Lower lobe of right lung (tissue), 2 donors: ENCODE results near the gene VSTM4. TPM values are rescaled to one million over a fixed set of nuclear protein-coding genes. Genes with fewer than 3 reads are reported as not detected.

Experiments
- ATAC-seq, 2 donors: fragments of 200-7000 bp; cut with Tn5 transposase; one replicate each; pipeline ENCODE4 v1.9.1; 2020 to 2022; ENCODE audit warnings: mild to moderate bottlenecking in 2 of 2, moderate library complexity in 2 of 2
- DNase-seq: peaks from one replicate; pipeline ENCODE4 v3.0.0-alpha.2; 2020
- H3K27ac ChIP-seq: fragments of 200-600 bp; one replicate; pipeline ENCODE4 v1.8.0; 2022
- H3K27me3 ChIP-seq: fragments of 200-600 bp; one replicate; pipeline ENCODE4 v1.8.0; 2022; ENCODE audit warnings: low read depth
- H3K36me3 ChIP-seq: fragments of 200-600 bp; one replicate; pipeline ENCODE4 v1.8.0; 2022; ENCODE audit warnings: mild to moderate bottlenecking
- H3K4me1 ChIP-seq: fragments of 200-600 bp; one replicate; pipeline ENCODE4 v1.8.0; 2022
- H3K4me3 ChIP-seq: fragments of 200-600 bp; one replicate; pipeline ENCODE4 v1.8.0; 2022; ENCODE audit warnings: mild to moderate bottlenecking
- H3K9me3 ChIP-seq: fragments of 200-600 bp; one replicate; pipeline ENCODE4 v1.8.0; 2022
- intact Hi-C: fragments of 100-400 bp; cut with DNase I; formaldehyde crosslinking; loops from one replicate; pipeline ENCODE4 v1.11.0; 2022
- total RNA-seq: library from RNA; stranded (reverse); fragmentation: NEBNext Ultra II Directional; extraction: Animal tissue kit (Norgen Biotek cat#: 25700); gene quantifications from one replicate; pipeline ENCODE4 v1.2.1, GENCODE V29; 2021
- TF ChIP-seq, protein P1 (sequence below): fragments of 200-600 bp; IDR thresholded peaks from one replicate; pipeline ENCODE4 v1.8.0; 2022; ENCODE audit warnings: antibody characterized with exemption, mild to moderate bottlenecking
- donor health status: DM: no; HTN: yes; CAD: no; lungs with severe emphysema.

Gene VSTM4
- total RNA-seq, 1 donor from 2014 or later, result 18.7 TPM

- H3K27me3 ChIP-seq, result no peaks in the 10 kb centered on the region
- DNase-seq, result no peak
- ATAC-seq, result peak in 1 of 2 donors; percentile 53
- H3K4me3 ChIP-seq, result no peak overlapping the region
- intact Hi-C loops, result no loop called here
- peaks cover 17% of the 10 kb centered on the region for H3K36me3 ChIP-seq
- TF ChIP-seq, protein P1, sequence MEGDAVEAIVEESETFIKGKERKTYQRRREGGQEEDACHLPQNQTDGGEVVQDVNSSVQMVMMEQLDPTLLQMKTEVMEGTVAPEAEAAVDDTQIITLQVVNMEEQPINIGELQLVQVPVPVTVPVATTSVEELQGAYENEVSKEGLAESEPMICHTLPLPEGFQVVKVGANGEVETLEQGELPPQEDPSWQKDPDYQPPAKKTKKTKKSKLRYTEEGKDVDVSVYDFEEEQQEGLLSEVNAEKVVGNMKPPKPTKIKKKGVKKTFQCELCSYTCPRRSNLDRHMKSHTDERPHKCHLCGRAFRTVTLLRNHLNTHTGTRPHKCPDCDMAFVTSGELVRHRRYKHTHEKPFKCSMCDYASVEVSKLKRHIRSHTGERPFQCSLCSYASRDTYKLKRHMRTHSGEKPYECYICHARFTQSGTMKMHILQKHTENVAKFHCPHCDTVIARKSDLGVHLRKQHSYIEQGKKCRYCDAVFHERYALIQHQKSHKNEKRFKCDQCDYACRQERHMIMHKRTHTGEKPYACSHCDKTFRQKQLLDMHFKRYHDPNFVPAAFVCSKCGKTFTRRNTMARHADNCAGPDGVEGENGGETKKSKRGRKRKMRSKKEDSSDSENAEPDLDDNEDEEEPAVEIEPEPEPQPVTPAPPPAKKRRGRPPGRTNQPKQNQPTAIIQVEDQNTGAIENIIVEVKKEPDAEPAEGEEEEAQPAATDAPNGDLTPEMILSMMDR, result peak; percentile 35
- no peaks in the 10 kb centered on the region for H3K4me1 ChIP-seq
- no peak overlapping the region for H3K27ac ChIP-seq
- H3K9me3 ChIP-seq, result no peaks in the 10 kb centered on the region
Observed at GRCh38 chr10:49161411-49161997, 46.2 kb upstream of the VSTM4 start.

DNA sequence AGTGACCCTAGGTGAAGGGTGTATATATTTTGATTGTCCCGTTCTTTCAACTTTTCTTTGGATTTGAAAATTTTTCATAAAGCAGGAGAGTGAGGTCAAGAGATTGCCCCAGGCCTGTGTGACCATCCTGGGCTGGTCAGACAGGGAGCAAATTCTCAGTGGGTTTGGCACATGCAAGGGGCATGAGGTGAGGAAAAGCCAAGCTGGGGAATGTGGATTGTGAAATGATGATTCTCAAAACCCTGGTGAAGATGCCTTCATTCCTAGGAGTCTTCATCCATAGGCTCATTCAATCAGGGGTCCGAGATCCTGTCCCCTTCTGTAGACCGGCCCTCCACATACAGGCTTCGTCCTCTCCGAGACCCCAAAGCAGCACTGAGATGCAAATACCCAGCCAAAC, 45.5 kb upstream of the VSTM4 start:
- no peak for ATAC-seq
- no peak for DNase-seq
- TF ChIP-seq, protein P1, result no peak
- H3K4me1 ChIP-seq, result no peaks in the 10 kb centered on the region
- H3K27ac ChIP-seq, result no peak overlapping the region
- no peaks in the 10 kb centered on the region for H3K27me3 ChIP-seq
- no peaks in the 10 kb centered on the region for H3K9me3 ChIP-seq
- peaks cover 14% of the 10 kb centered on the region for H3K36me3 ChIP-seq
- no peak overlapping the region for H3K4me3 ChIP-seq
- intact Hi-C loops, result no loop called here

- Histone ChIP-seq H3K36me3 (peaks cover 6% of the 10 kb centered on the region), H3K27ac (no peak overlapping the region), H3K9me3 (no peaks in the 10 kb centered on the region), H3K4me3 (no peak overlapping the region), H3K4me1 (no peaks in the 10 kb centered on the region), H3K27me3 (no peaks in the 10 kb centered on the region)
- DNase-seq (no peak), ATAC-seq (no peak)
- intact Hi-C loops, result no loop called here
- TF ChIP-seq, protein P1, result no peak
Observed at GRCh38 chr10:49160110-49160509, 44.8 kb upstream of the VSTM4 start.

DNA sequence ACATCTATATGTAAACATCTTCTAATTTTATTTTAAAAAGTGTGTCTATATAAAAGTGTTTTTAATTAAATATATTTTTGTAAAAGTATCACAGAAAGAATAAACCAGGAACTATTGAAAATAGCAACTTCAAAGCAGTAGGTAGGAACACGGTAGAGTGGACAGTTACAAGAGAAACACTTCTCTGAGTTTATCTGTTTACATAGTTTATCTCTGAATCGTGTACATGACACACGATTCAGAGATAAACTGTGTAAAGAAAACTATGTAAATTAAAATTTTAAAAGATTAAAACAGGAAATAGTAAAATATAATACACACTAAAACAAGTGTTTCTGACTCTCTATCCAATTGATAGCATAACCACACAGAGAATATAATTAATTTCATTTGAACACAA, 43.6 kb upstream of the VSTM4 start:
- intact Hi-C loops, result no loop called here
- no peak overlapping the region for H3K27ac ChIP-seq
- no peak overlapping the region for H3K4me3 ChIP-seq
- ATAC-seq (no peak), DNase-seq (no peak)
- peaks cover 5% of the 10 kb centered on the region for H3K36me3 ChIP-seq
- H3K4me1 ChIP-seq, result no peaks in the 10 kb centered on the region
- no peaks in the 10 kb centered on the region for H3K9me3 ChIP-seq
- no peaks in the 10 kb centered on the region for H3K27me3 ChIP-seq
- TF ChIP-seq, protein P1, result no peak

DNA sequence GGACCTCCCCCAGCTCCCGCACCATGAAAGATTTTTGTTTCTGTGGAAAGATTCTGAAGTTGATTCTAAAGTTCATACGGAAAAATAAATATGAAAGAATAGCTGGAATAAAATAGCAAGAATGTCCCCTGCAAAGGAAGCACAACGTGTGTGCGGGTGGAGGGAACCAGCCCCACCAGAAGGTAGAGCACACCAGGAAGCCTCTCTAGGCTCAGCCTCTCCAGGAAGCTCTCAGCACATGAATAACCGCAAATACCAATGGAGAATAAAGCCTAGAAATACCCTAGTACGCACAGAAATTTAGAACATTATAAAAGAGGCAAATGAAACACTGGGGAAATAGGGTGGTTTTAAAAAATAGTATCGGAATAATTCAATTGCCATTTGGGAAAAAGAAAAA, 43.1 kb upstream of the VSTM4 start:
- H3K36me3 ChIP-seq, result peaks cover 5% of the 10 kb centered on the region
- TF ChIP-seq, protein P1, result no peak
- DNase-seq (no peak), ATAC-seq (no peak)
- H3K27me3 ChIP-seq, result no peaks in the 10 kb centered on the region
- H3K27ac ChIP-seq, result no peak overlapping the region
- intact Hi-C loops, result no loop called here
- H3K4me1 ChIP-seq, result no peaks in the 10 kb centered on the region
- no peak overlapping the region for H3K4me3 ChIP-seq
- H3K9me3 ChIP-seq, result no peaks in the 10 kb centered on the region

DNA sequence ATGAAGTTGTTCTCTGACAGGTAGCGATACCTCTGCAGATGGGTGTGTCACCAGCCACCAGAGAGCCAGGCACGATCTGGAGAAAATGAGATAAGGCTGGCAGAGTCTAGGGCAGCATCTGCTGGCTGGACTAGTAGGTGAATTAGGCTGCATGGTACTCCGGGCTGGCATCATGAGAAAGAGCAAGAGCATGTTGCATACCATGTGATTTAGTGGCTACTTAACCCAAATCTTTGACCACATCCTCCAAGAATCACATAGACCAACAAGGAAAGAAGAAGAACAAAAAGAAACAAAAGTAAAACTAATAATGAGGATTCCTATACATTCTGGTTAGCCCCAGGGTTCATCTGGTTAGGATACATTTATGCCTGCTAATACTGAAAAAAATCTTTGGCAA, 41.9 kb upstream of the VSTM4 start:
- H3K36me3 ChIP-seq, result no peaks in the 10 kb centered on the region
- no peak overlapping the region for H3K27ac ChIP-seq
- intact Hi-C loops, result no loop called here
- H3K27me3 ChIP-seq, result no peaks in the 10 kb centered on the region
- H3K4me1 ChIP-seq, result no peaks in the 10 kb centered on the region
- no peaks in the 10 kb centered on the region for H3K9me3 ChIP-seq
- TF ChIP-seq, protein P1, result no peak
- DNase-seq, result no peak
- no peak for ATAC-seq
- no peak overlapping the region for H3K4me3 ChIP-seq
